Fibroblast of peridontal ligament (primary cell): ENCODE measurements around the gene FGF12.

Experiments
- DNase-seq: peaks from one replicate; pipeline ENCODE4 v3.0.0-alpha.2; 2010; ENCODE audit errors: extremely low read depth

Gene FGF12

GRCh38 chr3:192417017-192417416, 310.3 kb downstream of the FGF12 start:
- no peak for DNase-seq

- DNase-seq, result no peak
Measured at GRCh38 chr3:192413461-192413860, 313.9 kb downstream of the FGF12 start.

GRCh38 chr3:192410684-192410960, 316.7 kb downstream of the FGF12 start:
- DNase-seq, result no peak

GRCh38 chr3:192409838-192410683, 317.3 kb downstream of the FGF12 start:
- DNase-seq, result no peak

- no peak for DNase-seq
Measured at GRCh38 chr3:192409201-192409837, 318.0 kb downstream of the FGF12 start.

GRCh38 chr3:192408647-192409200, 318.6 kb downstream of the FGF12 start:
- no peak for DNase-seq

GRCh38 chr3:192408007-192408646, 319.2 kb downstream of the FGF12 start:
- DNase-seq, result no peak

GRCh38 chr3:192399767-192400166, 327.6 kb downstream of the FGF12 start:
- no peak for DNase-seq

- DNase-seq, result no peak
Measured at GRCh38 chr3:192397012-192397411, 330.3 kb downstream of the FGF12 start.

- no peak for DNase-seq
Measured at GRCh38 chr3:192395506-192395905, 331.8 kb downstream of the FGF12 start.

GRCh38 chr3:192392986-192393385, 334.4 kb downstream of the FGF12 start:
- no peak for DNase-seq

- no peak for DNase-seq
Measured at GRCh38 chr3:192382861-192383260, 344.5 kb downstream of the FGF12 start.

GRCh38 chr3:192373586-192373985, 353.8 kb downstream of the FGF12 start:
- no peak for DNase-seq

GRCh38 chr3:192373032-192373431, 354.3 kb downstream of the FGF12 start:
- DNase-seq, result no peak

- DNase-seq, result no peak
Measured at GRCh38 chr3:192372616-192373015, 354.7 kb downstream of the FGF12 start.

- DNase-seq, result no peak
Measured at GRCh38 chr3:192371870-192372400, 355.4 kb downstream of the FGF12 start.

- DNase-seq, result no peak
Measured at GRCh38 chr3:192367616-192368015, 359.7 kb downstream of the FGF12 start.

- no peak for DNase-seq
Measured at GRCh38 chr3:192366916-192367315, 360.4 kb downstream of the FGF12 start.

GRCh38 chr3:192365571-192365970, 361.8 kb downstream of the FGF12 start:
- DNase-seq, result no peak

GRCh38 chr3:192364316-192364715, 363.0 kb downstream of the FGF12 start:
- no peak for DNase-seq

GRCh38 chr3:192354687-192355086, 372.7 kb downstream of the FGF12 start:
- no peak for DNase-seq

GRCh38 chr3:192352142-192352541, 375.2 kb downstream of the FGF12 start:
- no peak for DNase-seq
